HG02759 (cell line): ENCODE data around the gene SLC8A1.
"Not testable (repeated sequence)": the region's sequence is repeated elsewhere in the genome, so short reads cannot be mapped to it uniquely, and the experiment has no call there.

ENCODE experiments used
- ATAC-seq: cut with Tn5 transposase; IDR thresholded peaks from one replicate; pipeline ENCODE4 v1.9.1; 2021; ENCODE audit warnings: mild to moderate bottlenecking, moderate library complexity; ENCODE audit not compliant: unreplicated experiment

Gene SLC8A1

DNA sequence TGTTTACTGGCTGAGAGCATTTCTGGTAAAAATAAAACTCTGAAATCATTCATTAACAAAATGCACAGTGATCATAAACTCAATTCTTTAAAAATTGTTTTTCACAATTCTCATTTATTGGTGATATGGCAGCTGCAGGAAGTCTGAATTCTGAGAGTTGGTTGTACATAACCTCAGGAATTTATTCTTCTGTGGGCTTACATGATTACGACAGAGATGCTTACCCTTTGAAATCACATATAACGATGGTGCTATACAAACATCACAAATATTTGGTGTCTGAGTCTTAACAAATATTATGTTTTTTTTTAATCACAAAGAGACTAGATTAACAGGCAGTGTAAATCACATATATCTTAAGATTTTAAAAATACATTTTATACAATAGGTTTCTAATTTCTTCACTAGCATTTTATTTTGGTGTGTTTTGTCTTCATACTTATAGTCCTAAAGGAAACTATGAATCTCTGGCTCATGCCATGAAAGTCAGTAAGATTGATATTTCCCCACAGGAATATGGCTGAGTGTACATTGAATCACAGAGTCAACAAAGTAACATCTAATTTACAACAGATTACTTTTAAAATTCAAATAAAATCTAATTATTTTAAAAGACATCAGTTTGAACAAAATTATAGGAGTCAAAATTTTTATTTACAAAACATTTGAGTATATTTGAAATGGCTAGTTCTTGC is 354.1 kb downstream of the SLC8A1 start:
- ATAC-seq = no peak

DNA sequence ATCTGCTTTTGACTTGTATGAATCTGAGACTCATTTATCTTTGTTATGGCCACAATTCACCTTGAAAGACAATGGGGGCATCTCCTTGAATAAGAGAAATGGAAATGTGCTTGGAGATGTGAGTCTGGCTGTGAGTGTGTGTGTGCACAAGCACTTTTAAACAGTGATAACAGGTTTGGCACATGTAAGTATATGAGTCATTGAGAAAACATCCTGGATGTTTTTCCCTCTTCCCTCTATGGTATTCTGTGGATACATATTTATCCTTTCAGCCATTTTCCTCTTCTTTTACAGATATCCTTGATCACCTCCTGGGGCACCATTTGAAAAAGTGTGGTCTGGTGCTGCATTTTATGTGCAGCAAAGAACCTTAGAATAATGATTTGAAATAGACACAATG is 355.5 kb downstream of the SLC8A1 start:
- ATAC-seq = no peak

DNA sequence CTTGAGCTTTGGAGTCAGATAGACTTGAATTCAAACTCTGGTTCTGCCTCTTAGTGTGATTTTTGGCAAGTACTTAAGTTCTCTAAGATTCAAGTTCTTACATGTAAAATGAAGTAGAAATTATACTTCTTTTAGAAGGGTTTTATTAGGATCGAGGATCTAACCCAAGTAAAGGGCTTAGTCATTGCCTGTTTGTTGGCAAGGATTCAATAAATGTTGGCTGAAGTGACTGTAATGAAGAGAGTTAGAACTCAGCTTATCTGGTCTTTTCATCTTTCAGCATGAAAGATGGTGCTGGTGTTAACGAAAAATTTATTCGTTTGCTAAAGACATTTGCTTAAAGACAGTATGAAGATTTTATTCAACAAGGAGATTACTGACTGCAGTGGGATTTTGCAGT is 356.9 kb downstream of the SLC8A1 start:
- ATAC-seq = no peak

DNA sequence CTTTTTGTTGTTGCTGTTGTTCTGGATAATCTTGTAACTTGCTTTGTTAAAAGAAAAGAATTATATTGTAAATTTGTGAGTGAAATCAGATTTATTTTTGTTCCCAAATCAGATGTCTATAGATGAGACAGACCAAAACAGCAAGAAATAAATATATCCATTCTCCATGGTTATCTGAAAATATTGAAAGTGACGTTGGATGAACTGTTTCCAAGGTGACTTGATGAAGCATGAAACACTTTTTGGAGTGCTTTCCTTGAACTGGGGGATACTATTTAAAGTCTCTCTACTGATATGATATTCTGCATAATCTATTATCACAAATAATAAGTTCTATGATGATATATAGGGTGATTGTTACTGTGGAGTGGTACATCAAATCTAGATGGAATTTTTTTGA is 357.4 kb downstream of the SLC8A1 start:
- ATAC-seq = no peak

DNA sequence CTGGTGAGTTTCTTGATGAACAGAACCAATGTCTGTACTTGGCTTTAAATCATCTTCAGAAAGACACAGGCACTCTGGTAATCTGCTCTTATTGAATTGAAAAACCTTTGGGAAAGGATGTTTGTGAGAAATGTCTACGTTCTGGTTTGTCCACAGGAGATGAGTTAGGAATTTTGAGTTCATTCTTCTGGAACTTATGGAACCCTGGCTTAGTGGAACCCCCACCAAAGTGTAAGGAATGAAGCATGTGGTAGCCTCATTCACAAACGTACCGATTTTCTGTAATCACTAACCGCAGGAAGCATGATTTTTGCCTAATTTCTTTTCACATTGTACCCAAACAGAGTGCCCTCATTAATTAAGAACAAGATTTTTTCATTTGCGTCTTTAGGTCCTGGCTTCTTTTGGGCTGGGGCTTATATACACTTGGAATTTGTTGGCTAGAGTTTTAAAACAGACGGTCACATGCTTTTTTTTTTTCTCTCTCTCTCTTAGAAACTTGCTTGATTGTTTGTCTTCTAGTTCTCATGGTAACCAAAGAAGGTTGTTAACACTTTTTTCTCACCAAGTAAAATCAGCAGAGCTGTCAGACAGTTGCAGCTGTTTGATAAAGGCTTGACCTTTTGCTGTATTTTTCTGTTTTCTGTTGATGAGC is 358.7 kb downstream of the SLC8A1 start:
- no peak for ATAC-seq

DNA sequence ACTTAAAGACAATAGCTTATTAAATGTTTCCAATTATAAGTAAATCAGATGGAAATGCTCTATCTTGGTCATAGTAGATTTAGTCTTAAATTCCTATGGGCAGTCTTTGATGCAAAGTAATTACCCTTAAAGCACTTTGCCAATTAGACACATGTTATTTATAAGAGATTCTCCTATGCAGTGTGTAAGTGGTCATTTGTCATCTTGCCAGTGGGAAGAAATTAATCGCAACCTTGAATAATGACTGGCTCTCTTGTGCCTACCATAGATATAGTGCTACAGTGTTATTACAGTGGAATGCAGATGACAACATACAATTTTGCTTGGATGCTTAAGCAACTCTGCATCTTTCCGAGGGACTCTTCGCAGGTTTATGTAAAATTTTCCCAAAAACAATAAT is 361.8 kb downstream of the SLC8A1 start:
- no peak for ATAC-seq

DNA sequence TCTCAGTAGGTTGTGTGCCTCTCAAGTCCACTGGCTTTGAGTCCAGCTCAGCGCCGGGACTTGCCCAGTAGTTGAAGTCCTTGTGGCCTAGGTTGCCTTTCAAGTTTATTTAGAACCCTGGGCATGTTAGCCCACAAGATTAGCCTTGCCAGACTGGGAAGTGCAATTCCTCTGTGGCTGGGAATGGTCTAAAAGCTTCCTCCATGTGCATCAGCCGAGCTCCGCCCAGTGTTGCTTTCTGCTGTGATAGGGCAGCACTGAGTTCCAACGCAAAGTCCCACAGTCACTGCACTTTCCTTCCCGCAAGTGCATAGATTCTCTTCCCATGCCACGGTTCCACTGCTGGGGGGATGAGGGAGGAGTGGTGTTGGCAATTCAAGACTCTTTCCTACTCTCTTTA is 364.0 kb downstream of the SLC8A1 start:
- no peak for ATAC-seq

DNA sequence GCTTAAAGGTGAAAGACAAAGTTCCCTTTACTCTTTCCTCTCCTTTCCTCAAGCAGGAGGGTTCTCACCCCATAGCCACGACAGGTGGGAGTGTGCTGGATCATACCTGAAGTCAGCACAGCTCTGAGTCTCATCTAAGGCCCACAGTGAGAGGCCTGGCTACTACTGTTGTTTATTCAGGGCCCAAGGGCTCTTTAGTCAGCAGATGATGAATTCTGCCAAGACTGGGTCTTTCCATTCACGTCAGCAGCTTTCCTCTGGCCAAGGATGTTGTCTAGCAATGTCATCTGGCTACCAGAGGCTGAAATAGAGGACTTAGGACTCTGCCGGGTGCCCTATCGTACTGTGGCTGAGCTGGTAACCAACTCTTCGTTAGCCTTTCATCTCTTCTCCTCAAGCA is 364.5 kb downstream of the SLC8A1 start:
- ATAC-seq = no peak

DNA sequence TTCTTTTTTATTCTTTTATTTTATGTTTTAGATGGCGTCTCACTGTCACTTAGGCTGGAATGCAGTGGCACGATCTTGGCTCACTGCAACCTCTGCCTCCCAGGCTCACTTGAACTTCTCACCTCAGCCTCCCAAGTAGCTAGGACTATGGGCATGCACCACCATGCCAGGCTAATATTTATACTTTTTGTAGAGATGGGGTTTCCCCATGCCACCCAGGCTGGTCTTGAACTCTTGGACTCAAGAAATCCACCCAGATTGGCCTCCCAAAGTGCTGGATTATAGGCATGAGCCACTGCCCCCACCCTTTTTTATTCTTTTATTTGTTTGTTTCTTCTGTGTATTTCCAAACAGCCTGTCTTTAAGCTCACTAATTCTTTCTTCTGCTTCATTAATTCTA is 366.1 kb downstream of the SLC8A1 start:
- ATAC-seq = no peak

DNA sequence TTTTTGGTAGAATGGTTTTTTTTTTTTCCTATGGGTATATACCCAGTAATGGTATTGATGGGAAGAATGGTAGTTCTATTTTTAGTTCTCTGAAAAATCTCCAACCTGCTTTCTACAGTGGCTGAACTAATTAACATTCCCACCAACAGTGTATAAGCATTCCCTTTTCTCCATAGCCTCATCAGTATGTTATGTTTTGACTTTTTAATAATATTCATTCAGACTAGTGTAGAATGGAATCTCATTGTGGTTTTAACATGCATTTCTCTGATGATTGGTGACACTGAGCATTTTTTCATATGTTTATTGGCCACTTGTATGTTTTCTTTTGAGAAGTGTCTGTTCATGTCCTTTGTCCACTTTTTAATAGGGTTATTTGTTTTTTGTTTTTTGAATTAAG is 378.6 kb downstream of the SLC8A1 start:
- not testable (repeated sequence) for ATAC-seq

DNA sequence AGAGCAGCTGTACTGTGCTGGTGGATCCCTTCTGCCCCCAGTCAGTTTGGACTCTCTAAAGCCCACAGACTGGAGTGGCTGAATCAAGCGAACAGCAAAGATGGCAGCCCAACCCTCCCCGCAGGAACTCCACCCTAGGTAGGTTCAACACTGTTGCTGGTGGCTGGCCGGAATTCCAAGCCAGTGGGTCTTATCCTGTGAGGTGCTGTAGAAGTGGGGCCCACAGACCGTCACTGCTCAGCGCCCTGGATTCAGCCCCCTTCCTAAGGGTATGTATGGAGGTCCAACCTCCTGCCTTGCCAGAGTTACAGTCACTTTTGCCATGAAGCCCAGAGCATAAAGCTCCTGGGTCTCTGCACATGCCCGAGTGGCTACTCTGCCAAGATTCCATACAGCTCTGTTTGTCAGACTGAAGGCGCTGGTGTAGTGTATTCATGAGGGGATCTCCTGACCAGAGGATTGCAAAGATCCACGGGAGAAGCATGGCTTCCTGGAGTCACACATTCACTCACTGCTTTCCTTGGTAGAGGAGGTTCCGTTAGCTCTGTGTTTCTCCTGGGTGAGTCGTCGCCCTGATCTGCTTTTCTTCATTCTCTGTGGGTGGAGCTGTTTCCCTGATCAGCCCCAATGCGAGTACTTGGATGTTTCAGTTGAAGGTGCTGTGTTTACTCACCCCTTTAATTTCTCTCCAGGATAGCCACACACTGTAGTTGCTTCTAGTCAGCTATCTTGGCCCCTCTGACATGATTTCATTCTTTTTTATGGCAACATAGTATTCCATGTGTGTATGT is 379.3 kb downstream of the SLC8A1 start:
- no peak for ATAC-seq

DNA sequence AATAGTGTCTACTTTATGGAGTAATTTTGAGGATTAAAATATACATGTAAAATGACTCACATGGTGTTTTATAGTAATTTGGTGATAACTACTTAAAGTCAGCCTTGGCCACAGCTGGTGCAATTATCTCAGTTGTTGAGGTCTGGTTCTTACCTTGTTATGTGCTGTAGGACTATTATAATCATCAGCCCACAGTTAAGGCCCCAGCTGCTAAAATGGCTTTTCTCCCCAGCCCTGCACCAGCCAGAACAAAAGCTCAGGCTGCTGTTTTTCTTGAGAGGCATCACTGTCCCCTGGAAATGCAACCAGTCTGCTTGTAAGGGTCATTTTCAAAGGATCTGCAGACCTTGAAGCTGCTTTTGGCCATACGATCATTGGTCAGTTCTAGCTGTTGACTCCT is 389.5 kb downstream of the SLC8A1 start:
- no peak for ATAC-seq

DNA sequence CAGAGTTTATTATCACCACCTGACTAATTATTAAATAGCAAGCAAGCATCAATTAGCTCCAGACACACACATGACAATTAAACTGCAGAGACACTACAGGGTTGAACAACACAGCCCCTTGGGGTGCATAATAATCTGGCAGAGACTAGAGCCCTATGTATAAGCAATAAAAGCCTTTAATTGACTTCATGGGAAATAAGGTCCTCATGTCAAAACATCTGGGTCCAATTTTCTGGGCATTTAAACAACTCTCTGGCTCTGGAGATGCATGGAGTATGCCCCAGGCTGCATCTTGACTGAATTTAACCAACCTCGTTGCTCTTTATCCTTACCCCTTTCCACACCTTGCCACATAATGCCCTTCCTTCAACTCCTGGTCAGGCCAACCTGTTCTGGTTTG is 402.1 kb downstream of the SLC8A1 start:
- no peak for ATAC-seq

DNA sequence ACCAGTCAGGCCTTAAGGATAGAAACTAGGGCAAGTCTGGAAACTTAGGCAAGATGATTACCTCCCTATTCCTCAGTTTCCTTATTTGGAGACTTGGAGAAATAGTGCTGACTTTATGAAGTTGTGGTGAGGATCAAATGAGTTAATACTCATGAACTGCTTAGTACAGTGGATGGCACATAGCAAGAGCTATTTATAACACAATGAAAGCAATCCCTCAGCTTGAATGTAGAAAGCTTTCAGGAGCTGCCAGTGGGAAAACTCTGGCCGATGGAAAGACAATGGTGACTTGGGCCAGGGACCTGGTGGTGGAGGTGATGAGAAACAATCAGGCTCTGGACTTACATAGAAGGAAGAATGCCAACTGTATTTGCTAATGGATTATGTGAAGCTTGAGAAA is 403.4 kb downstream of the SLC8A1 start:
- no peak for ATAC-seq

DNA sequence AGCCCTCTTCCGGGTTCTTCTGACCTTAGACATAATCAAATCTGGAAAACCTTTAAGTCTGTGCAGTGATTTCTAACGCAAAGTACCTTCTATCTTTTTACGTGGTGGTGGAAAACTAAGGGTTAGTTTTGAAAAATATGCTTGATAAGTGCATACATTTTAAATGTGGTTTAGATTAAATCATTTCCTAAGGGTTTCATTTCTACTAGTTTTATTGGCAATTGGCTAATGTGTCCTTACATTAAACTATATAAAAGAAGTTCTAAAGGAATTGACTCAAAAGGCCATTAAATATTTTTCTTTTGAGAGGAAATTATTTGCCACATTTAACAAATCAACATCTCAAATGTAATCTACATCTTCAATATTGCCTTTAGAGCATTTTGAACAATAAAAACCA is 404.5 kb downstream of the SLC8A1 start:
- ATAC-seq = no peak
